ENCODE measurements around the gene MMP10. TPM values are rescaled to one million over a fixed set of nuclear protein-coding genes. Genes with fewer than 3 reads are reported as not detected.

MMP10 gene
- total and polyA plus RNA-seq, 10 donors = 0.06 to 0.79 (median 0.50) TPM; not detected in 5

DNA sequence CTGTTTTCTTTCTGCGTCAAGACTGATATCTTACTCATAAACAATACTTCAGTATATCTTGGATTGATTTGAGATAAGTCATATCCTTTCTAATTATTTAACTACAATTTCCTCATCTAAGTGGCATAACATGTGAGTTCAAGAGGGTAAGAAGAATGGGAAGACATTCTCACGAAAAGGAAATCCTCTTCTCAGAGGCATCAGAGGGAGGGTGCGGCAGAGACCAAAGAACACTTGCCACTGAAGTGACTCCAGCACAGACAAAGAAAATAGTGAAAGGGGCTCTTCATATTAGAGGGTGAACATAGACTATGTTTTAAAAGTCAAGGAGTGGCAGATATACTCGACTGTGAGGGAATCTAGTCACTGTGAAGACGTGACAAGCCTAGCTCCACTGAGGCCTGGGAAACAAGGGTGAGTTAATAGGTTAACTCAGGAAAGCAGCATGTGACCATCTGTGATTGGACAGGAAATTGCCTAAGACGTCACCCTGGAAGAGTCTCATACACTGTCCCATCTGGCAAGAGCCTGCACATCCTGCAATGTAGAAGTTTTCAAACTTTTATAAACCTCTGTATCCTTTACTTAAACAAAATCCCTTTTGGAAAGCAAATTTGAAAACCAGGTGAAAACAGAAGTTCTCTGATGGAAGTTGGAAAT lies 19.4 kb upstream of the MMP10 start:
- 49 to 65% (median 54%) methylated on average over 6 of the region's 6 CpGs for WGBS, 5 donors
- H3K27ac ChIP-seq = no peak overlapping the region
- no peaks in the 10 kb centered on the region for H3K36me3 ChIP-seq
- peaks cover 0 to 7% (median 0%) of the 10 kb centered on the region in 7 donors for H3K27me3 ChIP-seq (replicated peaks in 1 of 7)
- intact Hi-C loops (cut with DNase I; ENCODE audit: low total_unique reads) = no loop called here
- no peak for DNase-seq
- H3K4me1 ChIP-seq = no peaks in the 10 kb centered on the region
- no peak overlapping the region for H3K4me3 ChIP-seq
- TF ChIP-seq POLR2A (IDR thresholded peaks at IDR 0.05) (no peak), POLR2AphosphoS5 (IDR thresholded peaks at IDR 0.05) (no peak)
- TF ChIP-seq, protein P1, sequence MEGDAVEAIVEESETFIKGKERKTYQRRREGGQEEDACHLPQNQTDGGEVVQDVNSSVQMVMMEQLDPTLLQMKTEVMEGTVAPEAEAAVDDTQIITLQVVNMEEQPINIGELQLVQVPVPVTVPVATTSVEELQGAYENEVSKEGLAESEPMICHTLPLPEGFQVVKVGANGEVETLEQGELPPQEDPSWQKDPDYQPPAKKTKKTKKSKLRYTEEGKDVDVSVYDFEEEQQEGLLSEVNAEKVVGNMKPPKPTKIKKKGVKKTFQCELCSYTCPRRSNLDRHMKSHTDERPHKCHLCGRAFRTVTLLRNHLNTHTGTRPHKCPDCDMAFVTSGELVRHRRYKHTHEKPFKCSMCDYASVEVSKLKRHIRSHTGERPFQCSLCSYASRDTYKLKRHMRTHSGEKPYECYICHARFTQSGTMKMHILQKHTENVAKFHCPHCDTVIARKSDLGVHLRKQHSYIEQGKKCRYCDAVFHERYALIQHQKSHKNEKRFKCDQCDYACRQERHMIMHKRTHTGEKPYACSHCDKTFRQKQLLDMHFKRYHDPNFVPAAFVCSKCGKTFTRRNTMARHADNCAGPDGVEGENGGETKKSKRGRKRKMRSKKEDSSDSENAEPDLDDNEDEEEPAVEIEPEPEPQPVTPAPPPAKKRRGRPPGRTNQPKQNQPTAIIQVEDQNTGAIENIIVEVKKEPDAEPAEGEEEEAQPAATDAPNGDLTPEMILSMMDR (IDR thresholded peaks at IDR 0.05 in 8 of 11, conservative IDR thresholded peaks at IDR 0.05 in 3 of 11) = no peak
- no peaks in the 10 kb centered on the region for H3K9me3 ChIP-seq

DNA sequence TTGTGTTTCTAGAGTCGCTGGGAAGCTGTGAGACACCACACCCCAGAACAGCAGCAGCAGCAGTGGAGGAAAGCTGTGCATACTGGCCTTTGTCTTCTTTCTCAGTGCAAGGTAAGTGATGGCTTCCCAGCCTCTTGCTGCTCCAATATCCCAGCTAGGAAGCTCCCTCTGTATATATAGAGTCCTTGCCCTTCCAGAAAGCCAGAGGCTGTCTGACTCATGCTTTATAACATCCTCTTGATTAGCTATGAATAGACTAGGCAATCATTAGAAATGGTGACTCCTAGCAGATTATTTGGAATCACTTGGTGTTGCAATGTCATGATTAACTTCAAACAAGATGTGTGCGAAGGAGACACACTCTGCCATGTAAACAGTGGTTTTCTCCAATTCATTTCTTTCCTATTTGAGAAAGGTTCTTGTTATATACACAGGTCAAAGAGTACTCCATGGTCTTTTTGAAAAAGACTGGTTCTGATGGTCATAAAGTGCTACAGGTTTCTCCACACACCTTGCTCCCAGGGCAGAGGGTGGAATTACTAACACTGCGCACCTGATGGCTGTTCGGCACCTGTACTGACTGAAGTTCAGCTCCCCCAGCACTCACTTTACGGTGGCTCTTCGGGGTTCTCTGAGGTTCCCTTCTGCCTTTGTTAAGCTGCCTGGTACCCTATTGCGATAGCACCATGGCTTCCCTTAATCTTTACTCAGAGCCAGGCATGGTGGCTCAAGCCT lies 17.8 kb upstream of the MMP10 start, which contains the start of gene MMP1:
Gene MMP1, minus strand, starts transcription at position 149 of the 735 bp plus-strand sequence. Its CDS starts 68 bp downstream, at position 81.
- no peak within 1 kb of the TSS for H3K27ac ChIP-seq
- intact Hi-C loops (cut with DNase I; ENCODE audit: low total_unique reads) = no loop called here
- 90 to 93% (median 92%) methylated on average over 7 of the region's 7 CpGs for WGBS, 5 donors
- no peaks in the 10 kb centered on the region for H3K4me1 ChIP-seq
- TF ChIP-seq, protein P1 (IDR thresholded peaks at IDR 0.05 in 8 of 11, conservative IDR thresholded peaks at IDR 0.05 in 3 of 11) = no peak
- TF ChIP-seq POLR2A (IDR thresholded peaks at IDR 0.05) = no peak
- no peak for TF ChIP-seq POLR2AphosphoS5 (IDR thresholded peaks at IDR 0.05)
- H3K27me3 ChIP-seq (replicated peaks in 1 of 7) = peaks cover 0 to 7% (median 0%) of the 10 kb centered on the region in 7 donors
- no peak within 1 kb of the TSS for H3K4me3 ChIP-seq
- H3K9me3 ChIP-seq = no peaks in the 10 kb centered on the region
- no peaks in the 10 kb centered on the region for H3K36me3 ChIP-seq
- DNase-seq = no peak

DNA sequence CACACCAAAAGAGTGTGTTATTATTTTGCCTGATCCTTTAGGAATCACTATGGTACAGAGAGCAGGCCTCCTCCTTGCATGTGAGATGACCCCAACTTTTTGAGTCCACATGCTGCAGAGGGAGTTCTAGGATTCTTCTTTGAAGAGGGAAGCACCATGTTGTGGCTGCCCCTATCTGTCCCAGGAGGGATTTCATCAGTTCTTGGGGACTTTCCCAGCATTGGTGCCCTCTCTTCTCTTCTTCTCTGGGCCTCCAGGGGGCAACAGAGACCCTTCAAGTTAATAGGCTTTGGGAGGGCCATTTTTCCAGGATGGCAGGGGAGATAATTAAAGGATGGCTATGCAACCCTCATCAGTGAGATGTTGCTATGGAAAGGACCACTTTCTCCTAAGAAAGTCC lies 14.0 kb upstream of the MMP10 start:
- intact Hi-C loops (cut with DNase I; ENCODE audit: low total_unique reads) = no loop called here
- no peaks in the 10 kb centered on the region for H3K4me1 ChIP-seq
- DNase-seq = no peak
- H3K4me3 ChIP-seq = no peak overlapping the region
- no peaks in the 10 kb centered on the region for H3K36me3 ChIP-seq
- no peak overlapping the region for H3K27ac ChIP-seq
- TF ChIP-seq, protein P1 (IDR thresholded peaks at IDR 0.05 in 8 of 11, conservative IDR thresholded peaks at IDR 0.05 in 3 of 11) = peak in 6 of 11 experiments; percentile 12 to 47 (median 28)
- TF ChIP-seq POLR2A (IDR thresholded peaks at IDR 0.05) = no peak
- no peaks in the 10 kb centered on the region for H3K9me3 ChIP-seq
- peaks cover 0 to 7% (median 0%) of the 10 kb centered on the region in 7 donors for H3K27me3 ChIP-seq (replicated peaks in 1 of 7)

- WGBS, 5 donors = 76 to 97% (median 90%) methylated on average over 6 of the region's 6 CpGs
- intact Hi-C loops (cut with DNase I; ENCODE audit: low total_unique reads) = no loop called here
- H3K4me1 ChIP-seq = no peaks in the 10 kb centered on the region
These were observed 13.4 kb upstream of the MMP10 start for GRCh38 chr11:102793677-102794290.

More at GRCh38 chr11:102793677-102794290, 13.4 kb upstream of the MMP10 start:
- Histone ChIP-seq H3K27me3 (replicated peaks in 1 of 7) (peaks cover 0 to 7% (median 0%) of the 10 kb centered on the region in 7 donors), H3K27ac (no peak overlapping the region), H3K4me3 (no peak overlapping the region), H3K9me3 (no peaks in the 10 kb centered on the region), H3K36me3 (no peaks in the 10 kb centered on the region)
- TF ChIP-seq POLR2AphosphoS5 (IDR thresholded peaks at IDR 0.05) = no peak
- TF ChIP-seq, protein P1 (IDR thresholded peaks at IDR 0.05 in 8 of 11, conservative IDR thresholded peaks at IDR 0.05 in 3 of 11) = no peak
- no peak for TF ChIP-seq POLR2A (IDR thresholded peaks at IDR 0.05)
- DNase-seq = no peak
